Hepatocyte (in vitro differentiated cells): ENCODE data around the gene S1PR5. TPM values are rescaled to one million over a fixed set of nuclear protein-coding genes. Genes with fewer than 3 reads are reported as not detected.

ENCODE experiments used
- DNase-seq: peaks from one replicate; pipeline ENCODE4 v3.0.0-alpha.2; 2016; ENCODE audit warnings: low spot score
- H2AFZ ChIP-seq: fragments of 200-600 bp; sonication (generic); 2 replicates; pipeline ENCODE4 v1.6.0; 2016; ENCODE audit warnings: antibody characterized with exemption, mild to moderate bottlenecking
- H3K27ac ChIP-seq: fragments of 200-600 bp; sonication (generic); 2 replicates; pipeline ENCODE4 v1.5.1; 2016; ENCODE audit warnings: mild to moderate bottlenecking
- H3K27me3 ChIP-seq: fragments of 200-600 bp; sonication (generic); 2 replicates; pipeline ENCODE4 v1.6.1; 2016
- H3K36me3 ChIP-seq: fragments of 200-600 bp; sonication (generic); replicated peaks from 2 replicates; pipeline ENCODE4 v1.5.1; 2016; ENCODE audit warnings: low read depth; ENCODE audit not compliant: insufficient read depth
- H3K4me1 ChIP-seq: fragments of 200-600 bp; sonication (generic); 2 replicates; pipeline ENCODE4 v1.5.1; 2016; ENCODE audit warnings: mild to moderate bottlenecking, moderate library complexity; ENCODE audit not compliant: insufficient read depth
- H3K4me2 ChIP-seq: fragments of 200-600 bp; sonication (generic); 2 replicates; pipeline ENCODE4 v1.6.0; 2016
- H3K4me3 ChIP-seq: fragments of 200-600 bp; sonication (generic); 2 replicates; pipeline ENCODE4 v1.5.1; 2016; ENCODE audit warnings: mild to moderate bottlenecking
- H3K79me2 ChIP-seq: fragments of 200-600 bp; sonication (generic); 2 replicates; pipeline ENCODE4 v1.6.0; 2017; ENCODE audit warnings: mild to moderate bottlenecking
- H3K9me2 ChIP-seq: fragments of 200-600 bp; sonication (generic); replicated peaks from 2 replicates; pipeline ENCODE4 v1.6.0; 2017; ENCODE audit warnings: mild to moderate bottlenecking; ENCODE audit not compliant: insufficient read depth
- H3K9me3 ChIP-seq: fragments of 200-600 bp; sonication (generic); 2 replicates; pipeline ENCODE4 v1.5.1; 2016; ENCODE audit warnings: low read depth, mild to moderate bottlenecking
- H4K20me1 ChIP-seq: fragments of 200-600 bp; sonication (generic); 2 replicates; pipeline ENCODE4 v1.6.0; 2016; ENCODE audit warnings: mild to moderate bottlenecking; ENCODE audit not compliant: insufficient read depth, poor library complexity, severe bottlenecking
- CTCF ChIP-seq: fragments of 200-600 bp; sonication (generic); IDR thresholded peaks from 2 replicates; pipeline ENCODE4 v1.5.1; 2016; ENCODE audit warnings: antibody characterized with exemption, mild to moderate bottlenecking; ENCODE audit not compliant: poor library complexity
- EZH2 ChIP-seq: fragments of 200-600 bp; sonication (generic); IDR thresholded peaks from 2 replicates; pipeline ENCODE4 v1.6.1; 2016; ENCODE audit warnings: antibody characterized with exemption, mild to moderate bottlenecking, borderline replicate concordance
- EZH2phosphoT487 ChIP-seq: fragments of 200-600 bp; sonication (generic); IDR thresholded peaks from one replicate; pipeline ENCODE4 v1.6.1; 2018; ENCODE audit warnings: antibody characterized with exemption, mild to moderate bottlenecking, low read depth, moderate library complexity; ENCODE audit not compliant: unreplicated experiment, severe bottlenecking
- WGBS: methylation state at CpG from one replicate; pipeline ENCODE4 v1.1.6; 2016; ENCODE audit warnings: low lambda C conversion rate; ENCODE audit errors: missing lambda C conversion rate; 5-methylcytosine and 5-hydroxymethylcytosine counted together
- polyA plus RNA-seq: library from polyadenylated mRNA; unstranded; fragments of >200 nt; fragmentation: Nextera tagmentation; extraction: Ambion mirVana; gene quantifications from 2 replicates; pipeline ENCODE4 v1.2.1, GENCODE V29; 2016
- total RNA-seq: library from RNA; depleted of rRNA; stranded (reverse); fragments of >200 nt; gene quantifications from 2 replicates; pipeline ENCODE4 v1.2.3, GENCODE V29; 2014

The S1PR5 gene
- total and polyA plus RNA-seq, 2 experiments from 2014 or later: 0.17 to 0.75 TPM

DNA sequence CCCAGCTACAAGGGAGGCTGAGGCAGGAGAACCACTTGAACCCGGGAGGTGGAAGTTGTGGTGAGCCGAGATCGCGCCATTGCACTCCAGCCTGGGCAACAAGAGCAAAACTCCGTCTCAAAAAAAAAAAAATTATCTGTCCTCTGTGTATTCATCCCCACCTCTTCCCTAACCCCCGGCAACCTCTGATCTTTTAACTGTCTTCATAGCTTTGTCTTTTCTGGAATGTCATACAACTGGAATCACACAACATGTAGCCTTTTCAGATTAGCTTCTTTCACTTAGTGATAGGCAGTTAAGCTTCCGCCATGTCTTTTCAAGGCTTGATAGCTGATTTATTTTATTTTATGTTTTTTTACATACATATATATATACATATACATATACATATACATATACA, 8.4 kb upstream of the S1PR5 start:
- H2AFZ ChIP-seq: no peak overlapping the region
- no peak for DNase-seq
- TF ChIP-seq EZH2 (no peak), EZH2phosphoT487 (no peak), CTCF (no peak)
- H4K20me1 ChIP-seq: no peaks in the 10 kb centered on the region
- H3K27ac ChIP-seq: no peak overlapping the region
- no peaks in the 10 kb centered on the region for H3K4me1 ChIP-seq
- no peaks in the 10 kb centered on the region for H3K9me3 ChIP-seq
- H3K27me3 ChIP-seq: no peaks in the 10 kb centered on the region
- H3K79me2 ChIP-seq: no peaks in the 10 kb centered on the region
- no peaks in the 10 kb centered on the region for H3K9me2 ChIP-seq
- H3K36me3 ChIP-seq: no peaks in the 10 kb centered on the region
- WGBS: 89% methylated on average over 7 of the region's 7 CpGs
- no peak overlapping the region for H3K4me3 ChIP-seq
- no peak overlapping the region for H3K4me2 ChIP-seq

GRCh38 chr19:10523135-10523636, 5.9 kb upstream of the S1PR5 start:
- H4K20me1 ChIP-seq: no peaks in the 10 kb centered on the region
- no peak for DNase-seq
- peaks cover 24% of the 10 kb centered on the region for H3K27me3 ChIP-seq
- H3K4me1 ChIP-seq: peaks cover 2% of the 10 kb centered on the region
- no peaks in the 10 kb centered on the region for H3K79me2 ChIP-seq
- no peak overlapping the region for H3K27ac ChIP-seq
- TF ChIP-seq CTCF: no peak
- no peak for TF ChIP-seq EZH2
- no peak for TF ChIP-seq EZH2phosphoT487
- H3K4me2 ChIP-seq: no peak overlapping the region
- H3K9me3 ChIP-seq: no peaks in the 10 kb centered on the region
- WGBS: 92% methylated on average over 3 of the region's 3 CpGs
- H3K36me3 ChIP-seq: no peaks in the 10 kb centered on the region
- no peaks in the 10 kb centered on the region for H3K9me2 ChIP-seq
- H3K4me3 ChIP-seq: no peak overlapping the region
- no peak overlapping the region for H2AFZ ChIP-seq

GRCh38 chr19:10521461-10522171, 4.4 kb upstream of the S1PR5 start:
- WGBS: 84% methylated on average over 13 of the region's 13 CpGs
- H3K4me1 ChIP-seq: peaks cover 7% of the 10 kb centered on the region
- H2AFZ ChIP-seq: no peak overlapping the region
- TF ChIP-seq CTCF (no peak), EZH2 (no peak), EZH2phosphoT487 (no peak)
- H4K20me1 ChIP-seq: no peaks in the 10 kb centered on the region
- no peaks in the 10 kb centered on the region for H3K36me3 ChIP-seq
- no peak overlapping the region for H3K27ac ChIP-seq
- peaks cover 39% of the 10 kb centered on the region for H3K27me3 ChIP-seq
- no peaks in the 10 kb centered on the region for H3K9me3 ChIP-seq
- H3K9me2 ChIP-seq: no peaks in the 10 kb centered on the region
- H3K79me2 ChIP-seq: no peaks in the 10 kb centered on the region
- no peak for DNase-seq
- H3K4me3 ChIP-seq: no peak overlapping the region
- H3K4me2 ChIP-seq: no peak overlapping the region
